Fibroblast of lung (primary cell): ENCODE data around the gene LMNTD1.

ENCODE experiments used
- EZH2 ChIP-seq: IDR thresholded peaks from 2 replicates; pipeline ENCODE4 v1.5.1; 2012; ENCODE audit warnings: low read length, control low read depth, mild to moderate bottlenecking; ENCODE audit errors: missing control alignments
- TF ChIP-seq, protein P1 (sequence below), 2 donors: IDR thresholded peaks in 1 of 2; conservative IDR thresholded peaks in 1 of 2; 1 replicate in 1 of 2; 2 replicates in 1 of 2; pipeline ENCODE4 v1.5.1; 2011 to 2012; ENCODE audit warnings: low read length in 2 of 2, control low read depth in 1 of 2, inconsistent platforms in 1 of 2, low read depth in 1 of 2, mild to moderate bottlenecking in 1 of 2

DNA sequence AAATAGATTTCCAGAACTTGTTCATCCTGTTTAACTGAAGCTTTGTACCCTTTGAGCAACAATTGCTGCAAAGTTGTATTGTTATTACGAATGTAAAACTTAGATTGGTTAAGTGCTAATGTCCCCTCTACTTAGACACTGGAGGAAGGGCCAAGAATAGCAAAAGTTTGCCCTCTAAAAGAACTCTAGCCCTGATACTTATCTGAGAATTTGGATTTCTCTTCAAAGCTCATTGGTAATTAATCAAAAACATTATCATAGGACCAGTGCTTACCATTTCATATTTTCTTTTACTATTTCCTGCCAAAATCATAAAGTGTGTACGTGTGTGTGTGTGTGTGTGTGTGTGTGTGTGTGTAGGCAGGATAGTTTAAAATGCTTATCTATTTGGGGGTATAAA is 58.2 kb downstream of the LMNTD1 start:
- no peak for TF ChIP-seq EZH2
- TF ChIP-seq, protein P1, sequence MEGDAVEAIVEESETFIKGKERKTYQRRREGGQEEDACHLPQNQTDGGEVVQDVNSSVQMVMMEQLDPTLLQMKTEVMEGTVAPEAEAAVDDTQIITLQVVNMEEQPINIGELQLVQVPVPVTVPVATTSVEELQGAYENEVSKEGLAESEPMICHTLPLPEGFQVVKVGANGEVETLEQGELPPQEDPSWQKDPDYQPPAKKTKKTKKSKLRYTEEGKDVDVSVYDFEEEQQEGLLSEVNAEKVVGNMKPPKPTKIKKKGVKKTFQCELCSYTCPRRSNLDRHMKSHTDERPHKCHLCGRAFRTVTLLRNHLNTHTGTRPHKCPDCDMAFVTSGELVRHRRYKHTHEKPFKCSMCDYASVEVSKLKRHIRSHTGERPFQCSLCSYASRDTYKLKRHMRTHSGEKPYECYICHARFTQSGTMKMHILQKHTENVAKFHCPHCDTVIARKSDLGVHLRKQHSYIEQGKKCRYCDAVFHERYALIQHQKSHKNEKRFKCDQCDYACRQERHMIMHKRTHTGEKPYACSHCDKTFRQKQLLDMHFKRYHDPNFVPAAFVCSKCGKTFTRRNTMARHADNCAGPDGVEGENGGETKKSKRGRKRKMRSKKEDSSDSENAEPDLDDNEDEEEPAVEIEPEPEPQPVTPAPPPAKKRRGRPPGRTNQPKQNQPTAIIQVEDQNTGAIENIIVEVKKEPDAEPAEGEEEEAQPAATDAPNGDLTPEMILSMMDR (conservative IDR thresholded peaks at IDR 0.05 in 1 of 2, IDR thresholded peaks at IDR 0.05 in 1 of 2; ENCODE audit: low read depth in 1 of 2, low read length in 2 of 2) = no peak
